GM12878 (cell line): ENCODE results near the gene C10orf71.

Source experiments
- CREB1 ChIP-seq: IDR thresholded peaks from 2 replicates; pipeline ENCODE4 v1.6.1; 2012; ENCODE audit warnings: low read depth, mild to moderate bottlenecking, inconsistent platforms
- CTCF ChIP-seq, 3 experiments: IDR thresholded peaks in 2 of 3; conservative IDR thresholded peaks in 1 of 3; 2 replicates each; pipeline ENCODE4 v1.5.1; 2011; ENCODE audit warnings: low read depth in 3 of 3, low read length in 3 of 3, mild to moderate bottlenecking in 3 of 3, control low read depth in 2 of 3, moderate library complexity in 2 of 3, inconsistent platforms in 1 of 3, mixed read lengths in 1 of 3; ENCODE audit not compliant: control insufficient read depth in 2 of 3, insufficient read depth in 1 of 3; ENCODE audit errors: extremely low read depth in 1 of 3
- EED ChIP-seq: sonication (generic); IDR thresholded peaks from 2 replicates; pipeline ENCODE4 v1.6.1; 2016; ENCODE audit warnings: antibody characterized with exemption, low read depth
- FOXK2 ChIP-seq: fragments of 450-650 bp; IDR thresholded peaks from 2 replicates; pipeline ENCODE4 v1.6.1; 2017; ENCODE audit warnings: mild to moderate bottlenecking, moderate library complexity
- FOXM1 ChIP-seq: IDR thresholded peaks from 2 replicates; pipeline ENCODE4 v1.6.1; 2012; ENCODE audit warnings: low read depth, mild to moderate bottlenecking, inconsistent platforms, low read length, moderate library complexity
- JUNB ChIP-seq: IDR thresholded peaks from 2 replicates; pipeline ENCODE4 v1.6.1; 2016; ENCODE audit warnings: antibody characterized with exemption, mild to moderate bottlenecking
- KDM1A ChIP-seq: fragments of 200-600 bp; sonication (generic); IDR thresholded peaks from 2 replicates; pipeline ENCODE4 v1.6.1; 2016; ENCODE audit warnings: borderline replicate concordance
- MEF2A ChIP-seq: IDR thresholded peaks from 2 replicates; pipeline ENCODE4 v1.6.1; 2011; ENCODE audit warnings: low read depth, mild to moderate bottlenecking, low read length, moderate library complexity; ENCODE audit not compliant: insufficient read depth
- NFYB ChIP-seq: IDR thresholded peaks from 2 replicates; pipeline ENCODE4 v1.6.1; 2011; ENCODE audit warnings: low read depth, mild to moderate bottlenecking, low read length, improper control_type of control experiment, moderate library complexity; ENCODE audit not compliant: insufficient read depth
- POLR2A ChIP-seq: IDR thresholded peaks from 2 replicates; pipeline ENCODE4 v1.6.1; 2011; ENCODE audit warnings: low read depth, mild to moderate bottlenecking, low read length
- POLR2AphosphoS5 ChIP-seq: IDR thresholded peaks from 2 replicates; pipeline ENCODE4 v1.6.1; 2011; ENCODE audit warnings: mild to moderate bottlenecking, low read length, inconsistent platforms
- TAF1 ChIP-seq: IDR thresholded peaks from 2 replicates; pipeline ENCODE4 v1.6.1; 2011; ENCODE audit warnings: mild to moderate bottlenecking, low read depth, low read length, borderline replicate concordance
- ZSCAN29 ChIP-seq: fragments of 450-650 bp; IDR thresholded peaks from 2 replicates; pipeline ENCODE4 v1.6.1; 2017; ENCODE audit warnings: mild to moderate bottlenecking, moderate library complexity
- TF ChIP-seq, protein P1 (sequence below): fragments of 450-650 bp; IDR thresholded peaks from 2 replicates; pipeline ENCODE4 v1.6.1; 2018; ENCODE audit warnings: borderline replicate concordance, mild to moderate bottlenecking; ENCODE audit not compliant: partially characterized antibody

DNA sequence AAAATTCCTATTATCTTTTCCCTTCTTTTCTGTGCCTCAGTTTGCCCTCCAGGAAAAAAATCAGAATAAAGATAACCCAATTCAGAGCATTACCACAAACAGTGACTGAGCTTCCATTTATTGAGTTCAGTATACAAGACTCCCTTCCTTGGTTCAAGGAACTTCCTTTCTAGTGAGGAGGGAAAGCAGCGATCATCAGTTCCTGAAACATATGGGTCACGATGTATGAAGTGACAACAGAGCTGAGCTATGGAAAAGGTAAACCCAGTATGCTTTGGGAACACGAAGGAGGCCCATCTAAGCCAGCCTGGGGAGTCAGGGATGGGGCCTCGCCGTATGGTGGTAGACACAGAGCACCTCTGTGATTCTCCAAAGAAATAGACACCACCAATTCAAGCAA lies 15.8 kb downstream of the C10orf71 start:
- TF ChIP-seq CREB1 (no peak), CTCF (IDR thresholded peaks at IDR 0.05 in 2 of 3, conservative IDR thresholded peaks at IDR 0.05 in 1 of 3; ENCODE audit: control insufficient read depth in 2 of 3, extremely low read depth in 1 of 3, insufficient read depth in 1 of 3, low read depth in 3 of 3, low read length in 3 of 3) (no peak), MEF2A (no peak), JUNB (no peak), TAF1 (no peak), FOXK2 (no peak), NFYB (no peak), KDM1A (no peak), EED (no peak), POLR2AphosphoS5 (no peak), FOXM1 (no peak), ZSCAN29 (no peak), POLR2A (no peak)
- TF ChIP-seq, protein P1, sequence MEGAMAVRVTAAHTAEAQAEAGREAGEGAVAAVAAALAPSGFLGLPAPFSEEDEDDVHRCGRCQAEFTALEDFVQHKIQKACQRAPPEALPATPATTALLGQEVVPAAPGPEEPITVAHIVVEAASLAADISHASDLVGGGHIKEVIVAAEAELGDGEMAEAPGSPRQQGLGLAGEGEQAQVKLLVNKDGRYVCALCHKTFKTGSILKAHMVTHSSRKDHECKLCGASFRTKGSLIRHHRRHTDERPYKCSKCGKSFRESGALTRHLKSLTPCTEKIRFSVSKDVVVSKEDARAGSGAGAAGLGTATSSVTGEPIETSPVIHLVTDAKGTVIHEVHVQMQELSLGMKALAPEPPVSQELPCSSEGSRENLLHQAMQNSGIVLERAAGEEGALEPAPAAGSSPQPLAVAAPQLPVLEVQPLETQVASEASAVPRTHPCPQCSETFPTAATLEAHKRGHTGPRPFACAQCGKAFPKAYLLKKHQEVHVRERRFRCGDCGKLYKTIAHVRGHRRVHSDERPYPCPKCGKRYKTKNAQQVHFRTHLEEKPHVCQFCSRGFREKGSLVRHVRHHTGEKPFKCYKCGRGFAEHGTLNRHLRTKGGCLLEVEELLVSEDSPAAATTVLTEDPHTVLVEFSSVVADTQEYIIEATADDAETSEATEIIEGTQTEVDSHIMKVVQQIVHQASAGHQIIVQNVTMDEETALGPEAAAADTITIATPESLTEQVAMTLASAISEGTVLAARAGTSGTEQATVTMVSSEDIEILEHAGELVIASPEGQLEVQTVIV: no peak
